Neural progenitor cell (in vitro differentiated cells): ENCODE results near the gene GRAP. TPM values are rescaled to one million over a fixed set of nuclear protein-coding genes. Genes with fewer than 3 reads are reported as not detected.

Source experiments
- DNase-seq: peaks from one replicate; pipeline ENCODE4 v3.0.0-alpha.2; 2016; ENCODE audit warnings: low spot score
- H2AFZ ChIP-seq: fragments of 200-600 bp; sonication (generic); replicated peaks from 2 replicates; pipeline ENCODE4 v1.6.1; 2016; ENCODE audit warnings: antibody characterized with exemption
- H3F3A ChIP-seq: fragments of 200-600 bp; sonication (generic); 2 replicates; pipeline ENCODE4 v1.6.1; 2016; ENCODE audit warnings: antibody characterized with exemption, low read depth
- H3K27ac ChIP-seq: fragments of 200-600 bp; sonication (generic); 2 replicates; pipeline ENCODE4 v1.5.1; 2016; ENCODE audit warnings: mild to moderate bottlenecking
- H3K27me3 ChIP-seq: fragments of 200-600 bp; sonication (generic); 2 replicates; pipeline ENCODE4 v1.6.1; 2016; ENCODE audit warnings: mild to moderate bottlenecking, moderate library complexity
- H3K36me3 ChIP-seq: fragments of 200-600 bp; sonication (generic); 2 replicates; pipeline ENCODE4 v1.5.1; 2016
- H3K4me1 ChIP-seq: fragments of 200-600 bp; sonication (generic); 2 replicates; pipeline ENCODE4 v1.6.1; 2016; ENCODE audit warnings: mixed run types
- H3K4me2 ChIP-seq: fragments of 200-600 bp; sonication (generic); 2 replicates; pipeline ENCODE4 v1.6.1; 2016
- H3K4me3 ChIP-seq: fragments of 200-600 bp; sonication (generic); 2 replicates; pipeline ENCODE4 v1.5.1; 2016
- H3K79me2 ChIP-seq: fragments of 200-600 bp; sonication (generic); 2 replicates; pipeline ENCODE4 v1.6.1; 2016; ENCODE audit warnings: low read depth
- H3K9ac ChIP-seq: fragments of 200-600 bp; sonication (generic); 2 replicates; pipeline ENCODE4 v1.6.1; 2016
- H3K9me3 ChIP-seq: fragments of 200-600 bp; sonication (generic); 2 replicates; pipeline ENCODE4 v1.5.1; 2016; ENCODE audit warnings: low read depth
- H4K20me1 ChIP-seq: fragments of 200-600 bp; sonication (generic); 2 replicates; pipeline ENCODE4 v1.6.1; 2016; ENCODE audit warnings: low read depth
- H3K27ac Mint-ChIP-seq: 3 replicates; pipeline ENCODE4 v1.8.0; 2021; ENCODE audit warnings: mixed read lengths
- H3K27me3 Mint-ChIP-seq: 2 replicates; pipeline ENCODE4 v1.8.0; 2022; ENCODE audit warnings: low read depth, mild to moderate bottlenecking, inconsistent platforms, moderate library complexity, mixed read lengths; ENCODE audit not compliant: insufficient read depth
- H3K36me3 Mint-ChIP-seq: 3 replicates; pipeline ENCODE4 v1.8.0; 2021; ENCODE audit warnings: mixed read lengths
- H3K4me1 Mint-ChIP-seq: 3 replicates; pipeline ENCODE4 v1.8.0; 2021; ENCODE audit warnings: mixed read lengths
- H3K4me3 Mint-ChIP-seq: 3 replicates; pipeline ENCODE4 v1.8.0; 2021; ENCODE audit warnings: mild to moderate bottlenecking, moderate library complexity, mixed read lengths
- H3K9me3 Mint-ChIP-seq: 3 replicates; pipeline ENCODE4 v1.8.0; 2020; ENCODE audit warnings: mixed read lengths
- EZH2 ChIP-seq: fragments of 200-600 bp; sonication (generic); IDR thresholded peaks from 2 replicates; pipeline ENCODE4 v1.6.1; 2017; ENCODE audit warnings: antibody characterized with exemption, mild to moderate bottlenecking, moderate library complexity
- EZH2phosphoT487 ChIP-seq: fragments of 200-600 bp; sonication (generic); IDR thresholded peaks from 2 replicates; pipeline ENCODE4 v1.6.1; 2017; ENCODE audit warnings: antibody characterized with exemption
- total RNA-seq: library from RNA; depleted of rRNA; stranded (reverse); fragments of >200 nt; gene quantifications from 2 replicates; pipeline ENCODE4 v1.2.3, GENCODE V29; 2015; ENCODE audit warnings: low replicate concordance
- TF ChIP-seq, protein P1 (sequence below): fragments of 200-600 bp; sonication (generic); IDR thresholded peaks from 2 replicates; pipeline ENCODE4 v1.5.1; 2017; ENCODE audit warnings: antibody characterized with exemption, mild to moderate bottlenecking

The GRAP gene
- total RNA-seq, 1 donor from 2014 or later: not detected

DNA sequence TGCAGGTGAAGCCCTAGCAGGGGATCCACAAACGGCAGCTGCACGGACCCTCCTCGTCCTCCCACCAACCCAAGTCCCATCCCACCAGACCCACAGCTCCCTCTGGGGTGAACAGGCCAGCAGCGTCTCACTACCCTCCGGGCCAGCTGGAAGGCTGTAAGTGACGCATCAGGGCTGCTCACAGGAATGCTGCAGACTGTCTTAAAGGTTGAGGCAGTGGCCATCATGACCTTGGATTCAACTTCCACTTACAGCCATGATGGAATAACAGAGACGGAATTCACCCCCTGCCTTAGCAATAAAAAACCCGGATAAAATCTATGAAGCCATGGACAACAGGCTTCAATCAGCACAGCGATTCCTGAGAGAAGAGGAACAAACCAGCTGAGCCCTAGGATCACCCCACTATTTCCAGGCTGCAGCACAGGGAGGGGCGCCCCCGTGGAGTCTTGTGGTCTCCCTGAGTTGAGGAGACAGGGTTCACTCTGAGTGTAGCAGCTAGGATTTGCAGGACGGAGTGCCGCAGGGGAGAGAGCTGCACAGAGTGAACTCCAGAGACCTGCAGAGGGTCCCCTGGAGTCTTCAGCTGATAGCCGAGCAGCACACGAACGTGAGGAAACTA, 52.7 kb downstream of the GRAP start:
- Mint-ChIP-seq H3K9me3 (peaks cover 11% of the 10 kb centered on the region), H3K4me3 (no peak overlapping the region), H3K4me1 (no peaks in the 10 kb centered on the region), H3K36me3 (peaks cover 2% of the 10 kb centered on the region), H3K27ac (no peak overlapping the region), H3K27me3 (peaks cover 3% of the 10 kb centered on the region)
- Histone ChIP-seq H3F3A (no peaks in the 10 kb centered on the region), H3K36me3 (no peaks in the 10 kb centered on the region), H3K4me2 (no peak overlapping the region), H3K79me2 (peaks cover 36% of the 10 kb centered on the region), H2AFZ (no peak overlapping the region), H3K4me1 (no peaks in the 10 kb centered on the region), H3K4me3 (no peak overlapping the region), H3K9me3 (no peaks in the 10 kb centered on the region), H3K9ac (no peak overlapping the region), H4K20me1 (peaks cover 28% of the 10 kb centered on the region), H3K27ac (no peak overlapping the region), H3K27me3 (no peaks in the 10 kb centered on the region)
- no peak for DNase-seq
- TF ChIP-seq, protein P1, sequence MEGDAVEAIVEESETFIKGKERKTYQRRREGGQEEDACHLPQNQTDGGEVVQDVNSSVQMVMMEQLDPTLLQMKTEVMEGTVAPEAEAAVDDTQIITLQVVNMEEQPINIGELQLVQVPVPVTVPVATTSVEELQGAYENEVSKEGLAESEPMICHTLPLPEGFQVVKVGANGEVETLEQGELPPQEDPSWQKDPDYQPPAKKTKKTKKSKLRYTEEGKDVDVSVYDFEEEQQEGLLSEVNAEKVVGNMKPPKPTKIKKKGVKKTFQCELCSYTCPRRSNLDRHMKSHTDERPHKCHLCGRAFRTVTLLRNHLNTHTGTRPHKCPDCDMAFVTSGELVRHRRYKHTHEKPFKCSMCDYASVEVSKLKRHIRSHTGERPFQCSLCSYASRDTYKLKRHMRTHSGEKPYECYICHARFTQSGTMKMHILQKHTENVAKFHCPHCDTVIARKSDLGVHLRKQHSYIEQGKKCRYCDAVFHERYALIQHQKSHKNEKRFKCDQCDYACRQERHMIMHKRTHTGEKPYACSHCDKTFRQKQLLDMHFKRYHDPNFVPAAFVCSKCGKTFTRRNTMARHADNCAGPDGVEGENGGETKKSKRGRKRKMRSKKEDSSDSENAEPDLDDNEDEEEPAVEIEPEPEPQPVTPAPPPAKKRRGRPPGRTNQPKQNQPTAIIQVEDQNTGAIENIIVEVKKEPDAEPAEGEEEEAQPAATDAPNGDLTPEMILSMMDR: no peak
- TF ChIP-seq EZH2phosphoT487 (no peak), EZH2 (no peak)

DNA sequence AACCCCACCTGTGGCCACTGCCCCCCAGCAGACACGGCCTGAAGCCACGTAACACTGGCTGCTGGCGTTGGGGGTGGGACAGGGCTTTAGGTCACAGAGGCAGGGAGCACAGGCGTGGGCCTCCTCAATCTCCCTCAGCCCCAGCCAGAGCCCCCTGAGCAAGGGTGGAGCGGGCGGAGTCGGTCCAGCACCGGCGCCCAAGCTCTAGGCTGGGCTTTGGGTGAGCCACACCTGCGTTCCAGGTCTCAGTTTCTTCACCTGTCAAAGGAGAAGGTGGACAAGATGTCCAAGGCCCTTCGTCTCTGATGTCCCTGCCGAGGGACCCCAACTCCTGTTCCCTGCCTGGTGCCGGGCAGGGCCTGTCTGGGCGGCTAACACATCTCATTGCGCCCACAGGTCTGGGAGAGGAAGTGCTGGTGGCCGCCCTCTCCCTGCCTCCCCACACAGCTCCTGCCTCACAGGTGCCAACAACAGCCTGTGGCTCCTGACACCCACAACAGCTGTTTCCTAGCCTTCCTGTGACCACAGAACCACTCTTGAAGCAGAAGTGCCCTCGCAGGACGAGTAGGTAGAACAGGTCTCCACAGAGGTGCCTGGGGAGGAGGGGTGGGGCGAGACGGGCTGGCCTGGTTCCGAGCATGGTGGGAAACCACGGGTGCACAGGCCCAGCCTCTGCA, 54.2 kb downstream of the GRAP start:
- H3K4me1 Mint-ChIP-seq: no peaks in the 10 kb centered on the region
- H4K20me1 ChIP-seq: peaks cover 28% of the 10 kb centered on the region
- H3F3A ChIP-seq: no peaks in the 10 kb centered on the region
- H3K4me3 ChIP-seq: no peak overlapping the region
- no peaks in the 10 kb centered on the region for H3K4me1 ChIP-seq
- peaks cover 3% of the 10 kb centered on the region for H3K27me3 Mint-ChIP-seq
- peaks cover 36% of the 10 kb centered on the region for H3K79me2 ChIP-seq
- no peaks in the 10 kb centered on the region for H3K27me3 ChIP-seq
- no peak overlapping the region for H3K27ac Mint-ChIP-seq
- no peak overlapping the region for H3K4me2 ChIP-seq
- no peak overlapping the region for H3K27ac ChIP-seq
- no peaks in the 10 kb centered on the region for H3K9me3 ChIP-seq
- peaks cover 2% of the 10 kb centered on the region for H3K36me3 Mint-ChIP-seq
- DNase-seq: no peak
- H3K9ac ChIP-seq: no peak overlapping the region
- H3K36me3 ChIP-seq: no peaks in the 10 kb centered on the region
- H3K9me3 Mint-ChIP-seq: peaks cover 11% of the 10 kb centered on the region
- no peak for TF ChIP-seq EZH2phosphoT487
- TF ChIP-seq, protein P1: no peak
- TF ChIP-seq EZH2: no peak
- H3K4me3 Mint-ChIP-seq: no peak overlapping the region
- no peak overlapping the region for H2AFZ ChIP-seq

DNA sequence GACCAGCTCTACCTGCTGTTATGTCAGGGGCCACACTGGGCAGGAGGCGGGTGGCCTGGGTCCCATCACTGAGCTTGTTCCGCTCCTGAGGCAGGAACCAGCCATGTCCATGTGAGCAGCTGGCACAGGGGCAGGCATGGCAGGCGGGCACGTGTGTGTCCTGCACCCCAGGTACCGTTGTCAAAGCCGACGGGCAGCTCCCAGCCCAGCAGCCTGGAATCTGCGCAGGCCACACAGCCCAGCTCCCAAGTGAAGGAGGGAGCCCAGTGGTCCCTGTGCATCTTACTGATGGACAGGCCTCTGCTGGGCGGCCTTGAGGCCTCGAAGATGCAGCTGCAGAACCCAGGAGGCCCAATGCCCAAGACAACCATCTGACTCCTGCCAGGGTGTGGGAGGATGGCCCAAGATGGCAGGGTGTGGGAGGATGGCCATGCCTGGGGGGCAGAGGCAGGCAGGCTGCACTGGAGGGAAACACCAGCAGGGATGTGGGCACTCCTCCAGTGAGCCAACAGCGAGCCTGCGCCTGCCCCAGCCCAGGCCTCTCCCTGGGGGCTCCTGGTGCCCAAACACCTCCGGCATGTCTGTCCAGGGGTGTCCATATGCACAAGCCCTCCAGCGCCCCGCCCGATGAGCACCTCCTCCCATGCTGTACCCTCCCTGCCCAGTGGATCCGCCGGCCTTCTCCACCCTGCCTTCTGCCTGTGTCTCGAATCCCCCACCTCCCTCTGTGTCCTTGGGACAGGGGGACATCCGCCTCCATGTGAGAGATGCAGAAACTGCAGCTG, 55.0 kb downstream of the GRAP start:
- no peak overlapping the region for H3K27ac ChIP-seq
- no peaks in the 10 kb centered on the region for H3K36me3 ChIP-seq
- no peak for TF ChIP-seq EZH2
- no peak for TF ChIP-seq EZH2phosphoT487
- TF ChIP-seq, protein P1: no peak
- peaks cover 10% of the 10 kb centered on the region for H3K9me3 Mint-ChIP-seq
- peaks cover 32% of the 10 kb centered on the region for H3K79me2 ChIP-seq
- H3K4me1 ChIP-seq: no peaks in the 10 kb centered on the region
- peaks cover 2% of the 10 kb centered on the region for H3K36me3 Mint-ChIP-seq
- no peak overlapping the region for H3K9ac ChIP-seq
- no peaks in the 10 kb centered on the region for H3F3A ChIP-seq
- H4K20me1 ChIP-seq: peaks cover 28% of the 10 kb centered on the region
- no peak overlapping the region for H2AFZ ChIP-seq
- H3K27me3 ChIP-seq: no peaks in the 10 kb centered on the region
- H3K27ac Mint-ChIP-seq: peak overlapping the region; percentile 81
- no peak overlapping the region for H3K4me2 ChIP-seq
- H3K4me3 ChIP-seq: no peak overlapping the region
- no peak for DNase-seq
- no peaks in the 10 kb centered on the region for H3K4me1 Mint-ChIP-seq
- H3K9me3 ChIP-seq: no peaks in the 10 kb centered on the region
- peaks cover 3% of the 10 kb centered on the region for H3K27me3 Mint-ChIP-seq
- H3K4me3 Mint-ChIP-seq: no peak overlapping the region
